HepG2 (cell line): ENCODE results near the gene ROM1. TPM values are rescaled to one million over a fixed set of nuclear protein-coding genes. Genes with fewer than 3 reads are reported as not detected.

Experiments
- ATAC-seq: fragments of 200-7000 bp; cut with Tn5 transposase; 3 replicates; pipeline ENCODE4 v1.9.1; 2020; ENCODE audit warnings: mild to moderate bottlenecking, moderate library complexity
- BruUV-seq: library from RNA; stranded (reverse); fragments of 400-500 nt; replicated peaks from 2 replicates; lab custom pipeline; 2021; lab: Mats Ljungman, UMichigan
- CTCF ChIA-PET: fragments of 300-600 bp; formaldehyde crosslinking; extraction: SDS; loops from one replicate; lab custom pipeline; 2021; ENCODE audit warnings: low total read pairs, inconsistent platforms, low intra/inter-chr PET ratio; lab: Yijun Ruan, JAX
- POLR2A ChIA-PET: fragments of 350-600 bp; sonication (Branson Sonifier 250); formaldehyde crosslinking; loops from one replicate; lab custom pipeline; 2020; ENCODE audit warnings: antibody characterized with exemption, inconsistent platforms; lab: Yijun Ruan, JAX
- DNase-seq: peaks from one replicate; pipeline ENCODE4 v3.0.0-alpha.2; 2015; ENCODE audit warnings: low spot score
- FAIRE-seq: peaks from 3 replicates; lab custom pipeline; 2011; peaks lifted over from hg19 to GRCh38; lab: Jason Lieb, UNC
- H2AFZ ChIP-seq: one replicate; pipeline ENCODE4 v1.6.1; 2011; ENCODE audit warnings: low read length, inconsistent platforms
- H3K27ac ChIP-seq: fragments of 300-600 bp; 3 replicates; pipeline ENCODE4 v1.8.0; 2011; ENCODE audit warnings: mixed run types, mild to moderate bottlenecking, mixed read lengths, low read length, inconsistent platforms; ENCODE audit not compliant: insufficient read depth; ENCODE audit errors: extremely low read length
- H3K27me3 ChIP-seq, 2 experiments: fragments of 200-600 bp in 1 of 2; 2 replicates in 1 of 2; 3 replicates in 1 of 2; pipeline versions ENCODE4 v1.6.0 to v1.8.0; 2011; ENCODE audit warnings: low read length in 2 of 2, mild to moderate bottlenecking in 2 of 2, moderate library complexity in 2 of 2, inconsistent platforms in 1 of 2; ENCODE audit not compliant: insufficient read depth in 2 of 2, control insufficient read depth in 1 of 2
- H3K36me3 ChIP-seq, 2 experiments: fragments of 200-600 bp in 1 of 2; replicated peaks in 1 of 2; 2 replicates in 1 of 2; 3 replicates in 1 of 2; pipeline versions ENCODE4 v1.5.1 to v1.8.0; 2011; ENCODE audit warnings: low read length in 2 of 2, inconsistent platforms in 1 of 2; ENCODE audit not compliant: insufficient read depth in 2 of 2, control insufficient read depth in 1 of 2
- H3K4me1 ChIP-seq: 2 replicates; pipeline ENCODE4 v1.5.1; 2012; ENCODE audit warnings: low read length, inconsistent platforms; ENCODE audit not compliant: insufficient read depth
- H3K4me2 ChIP-seq: 2 replicates; pipeline ENCODE4 v1.6.0; 2011; ENCODE audit warnings: low read depth, low read length, inconsistent platforms
- H3K4me3 ChIP-seq, 3 experiments: fragments of 200-600 bp in 1 of 3; sonication (generic), shearing (Covaris generic) in 1 of 3; replicated peaks in 1 of 3; 2 replicates each; pipeline ENCODE4 v1.5.1; 2011 to 2016; ENCODE audit warnings: low read length in 3 of 3, inconsistent platforms in 2 of 3, low read depth in 2 of 3, mild to moderate bottlenecking in 2 of 3, control low read depth in 1 of 3, mixed read lengths in 1 of 3; ENCODE audit not compliant: insufficient read depth in 1 of 3
- H3K79me2 ChIP-seq: one replicate; pipeline ENCODE4 v1.6.1; 2011; ENCODE audit warnings: low read length, inconsistent platforms; ENCODE audit not compliant: insufficient read depth
- H3K9ac ChIP-seq: 2 replicates; pipeline ENCODE4 v1.6.0; 2011; ENCODE audit warnings: mild to moderate bottlenecking, low read depth, low read length, inconsistent platforms; ENCODE audit not compliant: insufficient read depth
- H3K9me3 ChIP-seq: 2 replicates; pipeline ENCODE4 v1.5.1; 2012; ENCODE audit warnings: mild to moderate bottlenecking, low read length
- H4K20me1 ChIP-seq: 2 replicates; pipeline ENCODE4 v1.6.0; 2011; ENCODE audit warnings: inconsistent platforms, mild to moderate bottlenecking, low read length, moderate library complexity; ENCODE audit not compliant: insufficient read depth
- AGO2 ChIP-seq: fragments of 200-400 bp; formaldehyde crosslinking; optimal IDR thresholded peaks from 2 replicates; pipeline ENCODE3; 2017; ENCODE audit warnings: mild to moderate bottlenecking, low read depth, low read length, moderate library complexity
- DMAP1 ChIP-seq: IDR thresholded peaks from 2 replicates; pipeline ENCODE4 v1.6.1; 2016
- FOXA1 ChIP-seq, 2 experiments: fragments of 450-650 bp in 1 of 2; sonication (generic) in 1 of 2; formaldehyde crosslinking in 1 of 2; IDR thresholded peaks; 2 replicates each; pipeline versions ENCODE4 v1.4.0 to v1.6.1; 2016 to 2020; ENCODE audit warnings: missing genetic modification reagents in 1 of 2
- JARID2 ChIP-seq: sonication (generic); formaldehyde crosslinking; IDR thresholded peaks from 2 replicates; pipeline ENCODE4 v1.8.1; 2023; ENCODE audit warnings: missing genetic modification reagents, inconsistent platforms; ENCODE audit not compliant: insufficient replicate concordance
- KLF9 ChIP-seq: IDR thresholded peaks from 2 replicates; pipeline ENCODE4 v1.6.1; 2016; ENCODE audit warnings: low read depth
- MTA1 ChIP-seq: sonication (generic); formaldehyde crosslinking; IDR thresholded peaks from 2 replicates; pipeline ENCODE4 v1.4.0; 2020; ENCODE audit warnings: missing genetic modification reagents, mild to moderate bottlenecking, borderline replicate concordance
- NCOA2 ChIP-seq: sonication (generic); formaldehyde crosslinking; IDR thresholded peaks from 2 replicates; pipeline ENCODE4 v1.8.0; 2022; ENCODE audit warnings: inconsistent platforms
- PHF5A ChIP-seq: IDR thresholded peaks from one replicate; pipeline ENCODE4 v1.6.1; 2018; ENCODE audit warnings: low read depth, missing genetic modification reagents; ENCODE audit not compliant: unreplicated experiment
- SOX6 ChIP-seq, 2 experiments: fragments of 450-650 bp in 1 of 2; sonication (generic) in 1 of 2; formaldehyde crosslinking in 1 of 2; IDR thresholded peaks; 2 replicates each; pipeline versions ENCODE4 v1.4.0 to v1.6.1; 2017 to 2020; ENCODE audit warnings: antibody characterized with exemption in 1 of 2, mild to moderate bottlenecking in 1 of 2, missing genetic modification reagents in 1 of 2
- STAT5B ChIP-seq: sonication (generic); formaldehyde crosslinking; IDR thresholded peaks from 2 replicates; pipeline ENCODE4 v1.4.0; 2020; ENCODE audit warnings: missing genetic modification reagents
- ZFX ChIP-seq: sonication (generic); formaldehyde crosslinking; IDR thresholded peaks from 2 replicates; pipeline ENCODE4 v1.4.0; 2020; ENCODE audit warnings: mild to moderate bottlenecking, low read depth, missing genetic modification reagents, moderate library complexity
- ZNF33B ChIP-seq: sonication (generic); formaldehyde crosslinking; IDR thresholded peaks from 2 replicates; pipeline ENCODE4 v1.5.1; 2020; ENCODE audit warnings: mild to moderate bottlenecking, missing genetic modification reagents
- ZNF350 ChIP-seq: sonication (generic); formaldehyde crosslinking; IDR thresholded peaks from 2 replicates; pipeline ENCODE4 v1.4.0; 2020; ENCODE audit warnings: mild to moderate bottlenecking, low read depth, missing genetic modification reagents, borderline replicate concordance
- ZNF577 ChIP-seq: sonication (generic); formaldehyde crosslinking; IDR thresholded peaks from 2 replicates; pipeline ENCODE4 v1.4.0; 2020; ENCODE audit warnings: mild to moderate bottlenecking, low read depth, missing genetic modification reagents, borderline replicate concordance
- ZNF589 ChIP-seq: sonication (generic); formaldehyde crosslinking; conservative IDR thresholded peaks from 2 replicates; pipeline ENCODE4 v1.8.0; 2022; ENCODE audit warnings: mild to moderate bottlenecking, moderate library complexity, missing genetic modification reagents
- ZNF709 ChIP-seq: sonication (generic); formaldehyde crosslinking; IDR thresholded peaks from 2 replicates; pipeline ENCODE4 v1.5.0; 2020; ENCODE audit warnings: mild to moderate bottlenecking, missing genetic modification reagents
- ZNF780A ChIP-seq: sonication (generic); formaldehyde crosslinking; IDR thresholded peaks from 2 replicates; pipeline ENCODE4 v1.8.0; 2022; ENCODE audit warnings: mild to moderate bottlenecking, missing genetic modification reagents, moderate library complexity
- ZNF879 ChIP-seq: sonication (generic); formaldehyde crosslinking; IDR thresholded peaks from 2 replicates; pipeline ENCODE4 v1.8.1; 2023; ENCODE audit warnings: missing genetic modification reagents
- WGBS: methylation state at CpG from one replicate; pipeline ENCODE4 v1.1.6; 2017; ENCODE audit warnings: low lambda C conversion rate; 5-methylcytosine and 5-hydroxymethylcytosine counted together
- in situ Hi-C: cut with HindIII; loops from 2 replicates; pipeline ENCODE4 v1.10.0; 2017; ENCODE audit warnings: low pct_unique_long_range_greater_than_20kb; ENCODE audit not compliant: extremely low pct_ligation_motif_present
- intact Hi-C: fragments of 100-400 bp; cut with micrococcal nuclease; formaldehyde crosslinking; loops from one replicate; pipeline ENCODE4 v1.10.0; 2022; ENCODE audit not compliant: unreplicated experiment
- polyA plus RNA-seq, 8 experiments: library from polyadenylated mRNA; depleted of rRNA in 3 of 8; stranded (reverse) in 7 of 8; unstranded in 1 of 8; fragments of >200 nt; fragmentation: Illumina TruSeq in 4 of 8; extraction: Trizol in 4 of 8; gene quantifications; 2 replicates each; pipeline versions ENCODE4 v1.2.1 to v1.2.3, GENCODE V29; 2011 to 2016; ENCODE audit warnings: low read depth in 4 of 8, missing spikeins in 1 of 8, mixed read lengths in 1 of 8; ENCODE audit not compliant: insufficient read depth in 1 of 8
- total RNA-seq, 5 experiments: library from RNA; depleted of rRNA; stranded (reverse); fragments of >200 nt; fragmentation: Illumina TruSeq; extraction: Trizol; gene quantifications; 2 replicates each; pipeline ENCODE4 v1.2.3, GENCODE V29; 2016; ENCODE audit warnings: low read depth in 1 of 5
- TF ChIP-seq, protein P1 (sequence below): sonication (generic); formaldehyde crosslinking; IDR thresholded peaks from 2 replicates; pipeline ENCODE4 v1.4.0; 2020; ENCODE audit warnings: mild to moderate bottlenecking, low read depth, missing genetic modification reagents
- TF ChIP-seq, protein P2 (sequence below): sonication (generic); formaldehyde crosslinking; IDR thresholded peaks from 2 replicates; pipeline ENCODE4 v1.8.0; 2022; ENCODE audit warnings: mild to moderate bottlenecking, missing genetic modification reagents

The ROM1 gene
- total and polyA plus RNA-seq, 2 of the 13 experiments (the other 11 are each of a cell fraction or from before 2014, with no cell fraction given): 1.2 to 2.4 TPM

DNA sequence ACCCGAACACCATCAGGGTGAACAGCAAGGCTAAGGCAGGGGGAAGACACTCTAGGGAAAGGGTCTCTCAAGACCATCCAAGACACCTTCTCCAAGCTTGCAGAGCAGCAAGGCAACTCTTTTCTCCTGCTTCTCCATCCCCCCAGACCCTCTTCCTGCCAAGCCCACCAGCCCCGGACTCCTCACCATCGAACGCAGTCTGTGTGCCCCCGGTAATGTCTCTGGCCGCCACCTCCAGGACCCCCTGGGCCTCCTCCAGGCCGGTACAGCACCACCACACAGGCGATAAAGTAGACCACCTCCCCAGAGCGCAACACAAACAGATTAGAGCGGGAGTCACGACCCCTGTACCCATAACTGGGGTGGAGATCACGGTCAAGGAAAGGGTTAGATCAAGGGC is 4.3 kb upstream of the ROM1 start:
- WGBS: 94% methylated on average over 12 of the region's 12 CpGs
- peaks cover 2% of the 10 kb centered on the region for H3K79me2 ChIP-seq
- FAIRE-seq (no peak), ATAC-seq (no peak)
- H3K9me3 ChIP-seq: no peaks in the 10 kb centered on the region
- in situ Hi-C loops: no loop called here
- no peaks in the 10 kb centered on the region; a peak in 1 of 5 replicates for H3K27me3 ChIP-seq
- H3K4me3 ChIP-seq: no peak overlapping the region
- peaks cover 60% of the 10 kb centered on the region for H3K4me1 ChIP-seq
- H3K36me3 ChIP-seq: no peaks in the 10 kb centered on the region; a peak in 2 of 5 replicates
- TF ChIP-seq KLF9 (CRISPR knock-in tag) (no peak), SOX6 (IDR thresholded peaks at IDR 0.05) (no peak), SOX6 (CRISPR knock-in tag; IDR thresholded peaks at IDR 0.05) (no peak), FOXA1 (IDR thresholded peaks at IDR 0.05) (no peak), FOXA1 (CRISPR knock-in tag; IDR thresholded peaks at IDR 0.05) (no peak), STAT5B (CRISPR knock-in tag) (no peak), AGO2 (no peak), ZNF589 (CRISPR knock-in tag) (no peak), ZNF709 (CRISPR knock-in tag) (no peak), NCOA2 (CRISPR knock-in tag) (no peak), DMAP1 (CRISPR knock-in tag) (no peak), MTA1 (CRISPR knock-in tag) (no peak), JARID2 (CRISPR knock-in tag) (no peak), ZNF350 (no peak), ZNF780A (CRISPR knock-in tag) (no peak), ZNF577 (no peak), ZNF33B (CRISPR knock-in tag) (no peak), ZNF879 (CRISPR knock-in tag) (no peak), PHF5A (no peak), ZFX (CRISPR knock-in tag) (no peak)
- TF ChIP-seq, protein P1, sequence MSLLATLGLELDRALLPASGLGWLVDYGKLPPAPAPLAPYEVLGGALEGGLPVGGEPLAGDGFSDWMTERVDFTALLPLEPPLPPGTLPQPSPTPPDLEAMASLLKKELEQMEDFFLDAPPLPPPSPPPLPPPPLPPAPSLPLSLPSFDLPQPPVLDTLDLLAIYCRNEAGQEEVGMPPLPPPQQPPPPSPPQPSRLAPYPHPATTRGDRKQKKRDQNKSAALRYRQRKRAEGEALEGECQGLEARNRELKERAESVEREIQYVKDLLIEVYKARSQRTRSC (CRISPR knock-in tag): no peak
- TF ChIP-seq, protein P2, sequence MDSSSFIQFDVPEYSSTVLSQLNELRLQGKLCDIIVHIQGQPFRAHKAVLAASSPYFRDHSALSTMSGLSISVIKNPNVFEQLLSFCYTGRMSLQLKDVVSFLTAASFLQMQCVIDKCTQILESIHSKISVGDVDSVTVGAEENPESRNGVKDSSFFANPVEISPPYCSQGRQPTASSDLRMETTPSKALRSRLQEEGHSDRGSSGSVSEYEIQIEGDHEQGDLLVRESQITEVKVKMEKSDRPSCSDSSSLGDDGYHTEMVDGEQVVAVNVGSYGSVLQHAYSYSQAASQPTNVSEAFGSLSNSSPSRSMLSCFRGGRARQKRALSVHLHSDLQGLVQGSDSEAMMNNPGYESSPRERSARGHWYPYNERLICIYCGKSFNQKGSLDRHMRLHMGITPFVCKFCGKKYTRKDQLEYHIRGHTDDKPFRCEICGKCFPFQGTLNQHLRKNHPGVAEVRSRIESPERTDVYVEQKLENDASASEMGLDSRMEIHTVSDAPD (CRISPR knock-in tag): no peak
- TF ChIP-seq, all 625 proteins: peak for 0
- POLR2A ChIA-PET: interaction anchor here (2.0 kb wide), 1 partner anchor 17 kb away, joined by 10 read pairs; the partner anchor contains the start of gene TUT1
- H3K9ac ChIP-seq: no peak overlapping the region
- H4K20me1 ChIP-seq: no peaks in the 10 kb centered on the region
- no peak overlapping the region for H3K27ac ChIP-seq
- no peak overlapping the region for H3K4me2 ChIP-seq
- no TSS peak for BruUV-seq
- DNase-seq: no peak
- H2AFZ ChIP-seq: no peak overlapping the region
- intact Hi-C loops: no loop called here
- CTCF ChIA-PET: no interaction called here
